ENCODE data around the gene PHACTR3. TPM values are rescaled to one million over a fixed set of nuclear protein-coding genes. Genes with fewer than 3 reads are reported as not detected.

PHACTR3 gene
- total and polyA plus RNA-seq, 2 of the 8 experiments (the other 6 are each of a cell fraction or from before 2014, with no cell fraction given), result 0.05 to 0.13 TPM

GRCh38 chr20:59726281-59726595, 121.9 kb downstream of the PHACTR3 start:
- TF ChIP-seq RBBP5 (IDR thresholded peaks at IDR 0.05; ENCODE audit: borderline replicate concordance, low read depth, low read length) (no peak), ASH2L (IDR thresholded peaks at IDR 0.05; ENCODE audit: low read length) (no peak)
- no peaks in the 10 kb centered on the region for H3K27me3 ChIP-seq (replicated peaks in 1 of 4; ENCODE audit: control insufficient read depth in 3 of 4, extremely low read depth in 1 of 4, insufficient read depth in 3 of 4, low read length in 3 of 4)
- FAIRE-seq, result no peak
- DNase-seq (ENCODE audit: low read depth in 1 of 2, low spot score in 2 of 2), result no peak
- H3K36me3 ChIP-seq (ENCODE audit: control insufficient read depth in 2 of 4, insufficient read depth in 4 of 4, low read length in 3 of 4), result no peaks in the 10 kb centered on the region; a peak in 1 of 8 replicates
- no peak overlapping the region for H2AK5ac ChIP-seq (ENCODE audit: low read depth, low read length)
- CTCF ChIA-PET (ENCODE audit: partially characterized antibody), result no interaction called here
- no peak overlapping the region for H3K56ac ChIP-seq (replicated peaks; ENCODE audit: insufficient read length, low read depth, low read length)
- H3K79me1 ChIP-seq (ENCODE audit: low read depth, low read length), result no peaks in the 10 kb centered on the region
- no peak overlapping the region for H2BK5ac ChIP-seq (ENCODE audit: low read depth, low read length)
- no peak overlapping the region for H2BK12ac ChIP-seq (ENCODE audit: low read depth, low read length)
- no peaks in the 10 kb centered on the region for H3K79me2 ChIP-seq (ENCODE audit: control insufficient read depth in 1 of 2, insufficient read depth in 2 of 2, low read length in 2 of 2)
- POLR2A ChIA-PET (ENCODE audit: partially characterized antibody), result no interaction called here
- H4K5ac ChIP-seq (ENCODE audit: insufficient read length, low read depth, low read length), result no peak overlapping the region
- no peaks in the 10 kb centered on the region for H3K23me2 ChIP-seq (ENCODE audit: low read depth, low read length)
- H3K18ac ChIP-seq (ENCODE audit: extremely low read depth, low read length), result no peak overlapping the region
- H3K9ac ChIP-seq (replicated peaks in 1 of 4; ENCODE audit: extremely low read depth in 1 of 4, low read depth in 3 of 4, low read length in 3 of 4), result no peak overlapping the region
- H3K4me3 ChIP-seq (ENCODE audit: extremely low read depth in 1 of 4, insufficient read depth in 2 of 4, low read depth in 3 of 4, low read length in 4 of 4), result no peak overlapping the region
- H3K9me3 ChIP-seq (ENCODE audit: insufficient read depth in 2 of 2, low read depth in 1 of 2, low read length in 1 of 2), result peaks cover 90 to 95% of the 10 kb centered on the region in 2 experiments
- 95% methylated on average over 3 of the region's 3 CpGs; no CpG with 5 or more reads in 1 of the 2 experiments for WGBS, 2 experiments (ENCODE audit: extremely low coverage in 1 of 2, insufficient coverage in 1 of 2, insufficient read length in 1 of 2, insufficient replicate concordance in 2 of 2, low coverage in 1 of 2, low lambda C conversion rate in 2 of 2, missing lambda C conversion rate in 1 of 2)
- H3K4ac ChIP-seq (replicated peaks; ENCODE audit: insufficient read length, low read depth, low read length), result no peak overlapping the region
- H2AFZ ChIP-seq (ENCODE audit: low read length), result no peak overlapping the region
- no peaks in the 10 kb centered on the region for H3K4me1 ChIP-seq (replicated peaks in 1 of 4; ENCODE audit: control insufficient read depth in 3 of 4, insufficient read depth in 4 of 4, low read length in 3 of 4)
- no peak overlapping the region for H3K23ac ChIP-seq (ENCODE audit: insufficient read length)
- no peak overlapping the region for H2BK20ac ChIP-seq (ENCODE audit: low read length)
- H3K14ac ChIP-seq (ENCODE audit: insufficient read length), result no peak overlapping the region
- no peak overlapping the region for H3K27ac ChIP-seq (ENCODE audit: low read depth, low read length)
- H3K4me2 ChIP-seq (ENCODE audit: insufficient read depth in 1 of 2, low read depth in 2 of 2, low read length in 2 of 2), result no peak overlapping the region
- H4K20me1 ChIP-seq (replicated peaks in 1 of 2; ENCODE audit: control insufficient read depth in 1 of 2, insufficient read depth in 2 of 2, low read length in 2 of 2), result no peaks in the 10 kb centered on the region
- no peak overlapping the region for H4K91ac ChIP-seq (replicated peaks; ENCODE audit: insufficient read length, low read length)
- H2BK15ac ChIP-seq (ENCODE audit: low read length), result no peak overlapping the region
- H4K8ac ChIP-seq (ENCODE audit: extremely low read depth, insufficient read depth, low read length), result no peak overlapping the region
- H2BK120ac ChIP-seq (replicated peaks; ENCODE audit: low read depth, low read length), result no peak overlapping the region
